Endothelial cell of umbilical vein (primary cell): ENCODE data around the gene SMAD7. TPM values are rescaled to one million over a fixed set of nuclear protein-coding genes. Genes with fewer than 3 reads are reported as not detected.

ENCODE experiments used
- BruUV-seq: library from RNA; stranded (reverse); fragments of 400-500 nt; replicated peaks from 2 replicates; lab custom pipeline; 2021; lab: Mats Ljungman, UMichigan
- CTCF ChIA-PET: fragments of 300-600, 350-600 bp; sonication (Branson Sonifier 250); formaldehyde crosslinking; loops from one replicate; lab custom pipeline; 2021; ENCODE audit warnings: antibody characterized with exemption, inconsistent platforms; lab: Charles Lee
- POLR2A ChIA-PET: fragments of 300-600, 350-600 bp; sonication (Branson Sonifier 250); formaldehyde crosslinking; loops from one replicate; lab custom pipeline; 2021; ENCODE audit warnings: antibody characterized with exemption, inconsistent platforms; lab: Charles Lee
- DNase-seq: peaks from one replicate; pipeline ENCODE4 v3.0.0-alpha.2; 2011; ENCODE audit warnings: low read depth, low spot score
- FAIRE-seq: peaks from 2 replicates; lab custom pipeline; 2011; peaks lifted over from hg19 to GRCh38; lab: Jason Lieb, UNC
- H2AFZ ChIP-seq: 2 replicates; pipeline ENCODE4 v1.6.0; 2012; ENCODE audit warnings: low read depth, low read length, control low read depth, inconsistent platforms
- H3K27ac ChIP-seq: 2 replicates; pipeline ENCODE4 v1.5.1; 2011; ENCODE audit warnings: low read depth, mild to moderate bottlenecking, control low read depth, low read length, moderate library complexity; ENCODE audit not compliant: insufficient read depth
- H3K27me3 ChIP-seq, 2 experiments: 2 replicates each; pipeline versions ENCODE4 v1.6.0 to v1.6.1; 2011; ENCODE audit warnings: low read length in 2 of 2, mixed read lengths in 1 of 2; ENCODE audit not compliant: control insufficient read depth in 2 of 2, insufficient read depth in 2 of 2
- H3K36me3 ChIP-seq, 2 experiments: 2 replicates in 1 of 2; 3 replicates in 1 of 2; pipeline ENCODE4 v1.5.1; 2011; ENCODE audit warnings: low read length in 2 of 2, mild to moderate bottlenecking in 1 of 2, moderate library complexity in 1 of 2; ENCODE audit not compliant: control insufficient read depth in 2 of 2, insufficient read depth in 2 of 2; ENCODE audit errors: extremely low read depth in 1 of 2
- H3K4me1 ChIP-seq: 3 replicates; pipeline ENCODE4 v1.5.1; 2011; ENCODE audit warnings: mild to moderate bottlenecking, low read length; ENCODE audit not compliant: control insufficient read depth, insufficient read depth; ENCODE audit errors: extremely low read depth
- H3K4me2 ChIP-seq: 2 replicates; pipeline ENCODE4 v1.6.1; 2011; ENCODE audit warnings: low read length, control low read depth, mixed read lengths; ENCODE audit not compliant: insufficient read depth
- H3K4me3 ChIP-seq, 3 experiments: fragments of 200-600 bp in 1 of 3; sonication (generic), shearing (Covaris generic) in 1 of 3; replicated peaks in 1 of 3; 2 replicates each; pipeline ENCODE4 v1.5.1; 2011 to 2016; ENCODE audit warnings: control low read depth in 3 of 3, low read length in 3 of 3, mild to moderate bottlenecking in 2 of 3, inconsistent platforms in 1 of 3, low read depth in 1 of 3, moderate library complexity in 1 of 3; ENCODE audit not compliant: insufficient read depth in 1 of 3
- H3K79me2 ChIP-seq: 2 replicates; pipeline ENCODE4 v1.6.0; 2012; ENCODE audit warnings: low read length, inconsistent platforms; ENCODE audit not compliant: control insufficient read depth, insufficient read depth
- H3K9ac ChIP-seq: replicated peaks from 2 replicates; pipeline ENCODE3; 2011; ENCODE audit warnings: low read length, control low read depth; ENCODE audit not compliant: insufficient read depth; ENCODE audit errors: extremely low read depth
- H3K9me1 ChIP-seq: replicated peaks from 3 replicates; pipeline ENCODE4 v1.6.0; 2011; ENCODE audit warnings: mild to moderate bottlenecking, low read length; ENCODE audit not compliant: control insufficient read depth, insufficient read depth; ENCODE audit errors: extremely low read depth
- H3K9me3 ChIP-seq: replicated peaks from 2 replicates; pipeline ENCODE4 v1.5.1; 2012; ENCODE audit warnings: low read length, inconsistent platforms; ENCODE audit not compliant: control insufficient read depth, insufficient read depth
- H4K20me1 ChIP-seq: replicated peaks from 2 replicates; pipeline ENCODE3; 2011; ENCODE audit warnings: mild to moderate bottlenecking, low read length; ENCODE audit not compliant: control insufficient read depth, insufficient read depth; ENCODE audit errors: extremely low read depth
- CTCF ChIP-seq, 2 donors: IDR thresholded peaks; 1 replicate in 1 of 2; 2 replicates in 1 of 2; pipeline ENCODE4 v1.5.1; 2011; ENCODE audit warnings: low read length in 2 of 2, mild to moderate bottlenecking in 2 of 2, moderate library complexity in 2 of 2, control low read depth in 1 of 2, inconsistent platforms in 1 of 2, low read depth in 1 of 2; ENCODE audit not compliant: insufficient read depth in 1 of 2; ENCODE audit errors: extremely low read depth in 1 of 2
- EZH2 ChIP-seq: IDR thresholded peaks from 2 replicates; pipeline ENCODE4 v1.6.1; 2012; ENCODE audit warnings: borderline replicate concordance, low read depth, mild to moderate bottlenecking, moderate library complexity, low read length, inconsistent platforms; ENCODE audit not compliant: severe bottlenecking
- FOS ChIP-seq: IDR thresholded peaks from 2 replicates; pipeline ENCODE4 v1.6.1; 2011; ENCODE audit warnings: mild to moderate bottlenecking, low read length, moderate library complexity, borderline replicate concordance; ENCODE audit not compliant: insufficient read depth
- GATA2 ChIP-seq: IDR thresholded peaks from 2 replicates; pipeline ENCODE4 v1.7.0; 2011; ENCODE audit warnings: low read depth, mild to moderate bottlenecking, moderate library complexity, mixed read lengths, low read length; ENCODE audit not compliant: insufficient read length, insufficient read depth
- JUN ChIP-seq: IDR thresholded peaks from 2 replicates; pipeline ENCODE4 v1.6.1; 2011; ENCODE audit warnings: borderline replicate concordance, low read depth; ENCODE audit not compliant: insufficient read length, insufficient read depth
- MAX ChIP-seq: IDR thresholded peaks from 2 replicates; pipeline ENCODE4 v1.6.1; 2011; ENCODE audit not compliant: insufficient read depth, insufficient read length
- MYC ChIP-seq: IDR thresholded peaks from one replicate; pipeline ENCODE4 v1.6.1; 2011; ENCODE audit warnings: mild to moderate bottlenecking, low read depth, low read length
- POLR2A ChIP-seq: IDR thresholded peaks from 2 replicates; pipeline ENCODE4 v1.6.1; 2012; ENCODE audit warnings: low read depth, mild to moderate bottlenecking, control low read depth, low read length
- POLR2AphosphoS5 ChIP-seq: IDR thresholded peaks from 2 replicates; pipeline ENCODE4 v1.6.1; 2012; ENCODE audit warnings: low read depth, mild to moderate bottlenecking, control low read depth, low read length, moderate library complexity; ENCODE audit not compliant: insufficient read depth
- dilution Hi-C: fragments of 300-500 bp; cut with MboI; formaldehyde crosslinking; loops from one replicate; pipeline ENCODE4 v1.15.0; 2019; ENCODE audit warnings: low sequenced_read_pairs; ENCODE audit not compliant: extremely low pct_ligation_motif_present
- intact Hi-C: fragments of 100-400 bp; cut with micrococcal nuclease; formaldehyde crosslinking; loops from one replicate; pipeline ENCODE4 v1.10.0; 2022
- polyA plus RNA-seq, 4 experiments: library from polyadenylated mRNA; depleted of rRNA in 3 of 4; stranded (reverse) in 3 of 4; unstranded in 1 of 4; fragments of >200 nt; gene quantifications; 2 replicates each; pipeline versions ENCODE4 v1.2.1 to v1.2.3, GENCODE V29; 2011 to 2012; ENCODE audit warnings: missing spikeins in 1 of 4
- total RNA-seq: library from RNA; stranded (reverse); gene quantifications from 2 replicates; pipeline ENCODE4 v1.2.3, GENCODE V29; 2021

The SMAD7 gene
- total and polyA plus RNA-seq, 2 donors (not counting 3 experiments of a cell fraction or from before 2014, with no cell fraction given): 3.6 to 8.0 TPM

GRCh38 chr18:48918660-48919456 lies 31.9 kb downstream of the SMAD7 start:
- POLR2A ChIA-PET: no interaction called here
- Histone ChIP-seq H3K9me3 (no peaks in the 10 kb centered on the region), H3K4me1 (peaks cover 16% of the 10 kb centered on the region), H3K27ac (no peak overlapping the region), H3K36me3 (peaks cover 0 to 9% of the 10 kb centered on the region in 2 experiments), H3K79me2 (peaks cover 2% of the 10 kb centered on the region), H2AFZ (no peak overlapping the region), H3K4me3 (no peak overlapping the region), H3K4me2 (no peak overlapping the region), H3K27me3 (no peaks in the 10 kb centered on the region), H4K20me1 (no peaks in the 10 kb centered on the region), H3K9ac (no peak overlapping the region), H3K9me1 (no peaks in the 10 kb centered on the region)
- intact Hi-C loops (no loop called here), dilution Hi-C loops (no loop called here)
- TF ChIP-seq CTCF (IDR thresholded peaks at IDR 0.05; ENCODE audit: extremely low read depth in 1 of 2, insufficient read depth in 1 of 2, low read depth in 1 of 2, low read length in 2 of 2): no peak
- no peak for TF ChIP-seq GATA2
- TF ChIP-seq MAX: no peak
- TF ChIP-seq POLR2AphosphoS5: no peak
- no peak for TF ChIP-seq FOS
- no peak for TF ChIP-seq JUN
- no peak for TF ChIP-seq EZH2
- no peak for TF ChIP-seq POLR2A
- no peak for TF ChIP-seq MYC
- CTCF ChIA-PET: interaction anchor here (1.1 kb wide), 1 partner anchor 10 kb away, joined by 3 read pairs; no protein-coding TSS in a partner anchor
- BruUV-seq: no TSS peak
- DNase-seq (no peak), FAIRE-seq (no peak)
